Central memory CD8-positive, alpha-beta T cell (primary cell): ENCODE data around the gene GLYATL3.

ENCODE experiments used
- ATAC-seq: fragments of 150-1000 bp; cut with Tn5 transposase; replicated peaks from 2 replicates; pipeline ENCODE4 v1.10.0; 2022; ENCODE audit warnings: mild to moderate bottlenecking, moderate FRiP score, moderate number of reproducible peaks; ENCODE audit not compliant: poor library complexity, severe bottlenecking; ENCODE audit errors: extremely low read depth
- DNase-seq, 2 donors: peaks; one replicate each; pipeline ENCODE4 v3.0.0; 2021; ENCODE audit warnings: low spot score in 2 of 2
- H3K27ac Mint-ChIP-seq: one replicate; pipeline ENCODE4 v1.8.0; 2022; ENCODE audit warnings: low read depth, mild to moderate bottlenecking, moderate library complexity, mixed read lengths
- H3K27me3 Mint-ChIP-seq: one replicate; pipeline ENCODE4 v1.8.0; 2022; ENCODE audit warnings: mixed read lengths
- H3K36me3 Mint-ChIP-seq: one replicate; pipeline ENCODE4 v1.8.0; 2022; ENCODE audit warnings: mild to moderate bottlenecking, moderate library complexity, mixed read lengths; ENCODE audit not compliant: insufficient read depth
- H3K4me1 Mint-ChIP-seq: one replicate; pipeline ENCODE4 v1.8.0; 2022; ENCODE audit warnings: mixed read lengths
- H3K4me3 Mint-ChIP-seq: one replicate; pipeline ENCODE4 v1.8.0; 2022; ENCODE audit warnings: mild to moderate bottlenecking, moderate library complexity, mixed read lengths
- H3K9me3 Mint-ChIP-seq: one replicate; pipeline ENCODE4 v1.8.0; 2022; ENCODE audit warnings: mixed read lengths

GLYATL3 gene

DNA sequence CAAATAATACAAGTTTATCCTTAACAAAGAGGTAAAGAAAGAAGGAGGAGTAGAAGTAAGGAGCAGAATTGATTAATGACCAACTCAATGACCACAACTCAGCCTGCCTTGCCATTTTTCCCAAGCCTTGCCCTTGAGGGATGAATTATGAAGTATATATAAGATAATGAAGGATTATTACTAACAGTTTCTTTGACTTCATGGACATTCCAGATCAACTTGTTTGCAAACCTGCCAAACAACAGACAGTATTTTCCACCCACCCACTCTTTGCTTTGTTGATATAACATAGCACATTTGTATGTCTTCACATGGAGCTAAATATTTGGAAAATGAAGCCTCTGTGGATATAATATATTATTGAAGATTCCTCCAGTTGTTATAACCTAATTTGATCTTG lies 40.9 kb downstream of the GLYATL3 start:
- Mint-ChIP-seq H3K9me3 (no peaks in the 10 kb centered on the region), H3K36me3 (no peaks in the 10 kb centered on the region), H3K27ac (no peak overlapping the region), H3K27me3 (no peaks in the 10 kb centered on the region), H3K4me3 (no peak overlapping the region), H3K4me1 (no peaks in the 10 kb centered on the region)
- no peak for ATAC-seq
- no peak for DNase-seq

- H3K27me3 Mint-ChIP-seq: peaks cover 4% of the 10 kb centered on the region
- H3K27ac Mint-ChIP-seq: no peak overlapping the region
- H3K9me3 Mint-ChIP-seq: no peaks in the 10 kb centered on the region
- DNase-seq: no peak
- H3K36me3 Mint-ChIP-seq: no peaks in the 10 kb centered on the region
- H3K4me3 Mint-ChIP-seq: no peak overlapping the region
- no peak for ATAC-seq
- no peaks in the 10 kb centered on the region for H3K4me1 Mint-ChIP-seq
Measured at GRCh38 chr6:49541210-49541724, 41.5 kb downstream of the GLYATL3 start.

- no peaks in the 10 kb centered on the region for H3K36me3 Mint-ChIP-seq
Measured at GRCh38 chr6:49541936-49542335, 42.2 kb downstream of the GLYATL3 start.

DNA sequence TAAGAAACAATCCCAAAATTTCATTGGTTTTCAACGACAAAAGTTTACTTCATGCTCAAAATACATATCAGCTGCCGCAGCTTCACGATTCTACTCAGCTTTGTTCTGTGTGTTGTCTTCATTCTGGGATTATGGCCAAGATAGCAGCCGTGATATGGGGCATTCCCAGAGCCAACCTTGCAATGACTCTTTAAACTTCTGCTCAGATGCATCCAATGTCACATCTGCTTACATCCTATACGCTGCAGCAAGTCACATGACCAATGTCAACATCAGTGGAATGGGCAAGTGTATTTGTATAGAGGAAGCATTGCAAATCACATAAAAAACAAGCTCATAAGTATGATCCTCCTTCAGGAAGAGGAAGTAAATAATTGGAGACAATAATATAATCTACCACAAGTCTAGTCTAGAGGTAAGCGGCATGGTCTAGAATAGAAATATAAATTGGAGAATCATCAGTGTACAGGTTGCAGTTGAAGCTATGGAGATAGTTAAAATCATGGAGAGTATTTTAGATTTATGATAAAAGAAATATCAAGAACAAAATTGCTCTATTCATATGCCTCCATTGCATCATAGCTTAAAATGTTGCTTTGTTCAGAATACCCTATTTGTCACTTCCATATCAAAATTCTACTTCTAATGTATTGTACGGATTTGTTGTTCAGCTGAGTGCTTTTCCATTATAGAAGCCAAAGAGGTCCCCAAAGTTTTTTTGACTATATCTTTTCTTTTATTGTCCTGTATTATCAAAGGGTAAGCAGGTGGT lies 43.5 kb downstream of the GLYATL3 start:
- Mint-ChIP-seq H3K9me3 (no peaks in the 10 kb centered on the region), H3K4me1 (no peaks in the 10 kb centered on the region), H3K27ac (no peak overlapping the region), H3K4me3 (no peak overlapping the region), H3K36me3 (no peaks in the 10 kb centered on the region), H3K27me3 (peaks cover 20% of the 10 kb centered on the region)
- DNase-seq (no peak), ATAC-seq (no peak)

More at GRCh38 chr6:49541936-49542335, 42.2 kb downstream of the GLYATL3 start:
- no peaks in the 10 kb centered on the region for H3K9me3 Mint-ChIP-seq
- ATAC-seq: no peak
- peaks cover 10% of the 10 kb centered on the region for H3K27me3 Mint-ChIP-seq
- no peak for DNase-seq
- no peaks in the 10 kb centered on the region for H3K4me1 Mint-ChIP-seq
- H3K27ac Mint-ChIP-seq: no peak overlapping the region
- H3K4me3 Mint-ChIP-seq: no peak overlapping the region

- peaks cover 11% of the 10 kb centered on the region for H3K4me1 Mint-ChIP-seq
- no peaks in the 10 kb centered on the region for H3K36me3 Mint-ChIP-seq
- DNase-seq: no peak
- H3K9me3 Mint-ChIP-seq: no peaks in the 10 kb centered on the region
- H3K27ac Mint-ChIP-seq: no peak overlapping the region
- peaks cover 46% of the 10 kb centered on the region for H3K27me3 Mint-ChIP-seq
- H3K4me3 Mint-ChIP-seq: no peak overlapping the region
- no peak for ATAC-seq
Measured at GRCh38 chr6:49546331-49546730, 46.6 kb downstream of the GLYATL3 start.

- no peaks in the 10 kb centered on the region for H3K9me3 Mint-ChIP-seq
- ATAC-seq (no peak), DNase-seq (no peak)
- H3K27ac Mint-ChIP-seq: no peak overlapping the region
- H3K4me3 Mint-ChIP-seq: no peak overlapping the region
- H3K4me1 Mint-ChIP-seq: peaks cover 18% of the 10 kb centered on the region
- no peaks in the 10 kb centered on the region for H3K36me3 Mint-ChIP-seq
- peaks cover 66% of the 10 kb centered on the region for H3K27me3 Mint-ChIP-seq
Measured at GRCh38 chr6:49548613-49549304, 49.0 kb downstream of the GLYATL3 start.

DNA sequence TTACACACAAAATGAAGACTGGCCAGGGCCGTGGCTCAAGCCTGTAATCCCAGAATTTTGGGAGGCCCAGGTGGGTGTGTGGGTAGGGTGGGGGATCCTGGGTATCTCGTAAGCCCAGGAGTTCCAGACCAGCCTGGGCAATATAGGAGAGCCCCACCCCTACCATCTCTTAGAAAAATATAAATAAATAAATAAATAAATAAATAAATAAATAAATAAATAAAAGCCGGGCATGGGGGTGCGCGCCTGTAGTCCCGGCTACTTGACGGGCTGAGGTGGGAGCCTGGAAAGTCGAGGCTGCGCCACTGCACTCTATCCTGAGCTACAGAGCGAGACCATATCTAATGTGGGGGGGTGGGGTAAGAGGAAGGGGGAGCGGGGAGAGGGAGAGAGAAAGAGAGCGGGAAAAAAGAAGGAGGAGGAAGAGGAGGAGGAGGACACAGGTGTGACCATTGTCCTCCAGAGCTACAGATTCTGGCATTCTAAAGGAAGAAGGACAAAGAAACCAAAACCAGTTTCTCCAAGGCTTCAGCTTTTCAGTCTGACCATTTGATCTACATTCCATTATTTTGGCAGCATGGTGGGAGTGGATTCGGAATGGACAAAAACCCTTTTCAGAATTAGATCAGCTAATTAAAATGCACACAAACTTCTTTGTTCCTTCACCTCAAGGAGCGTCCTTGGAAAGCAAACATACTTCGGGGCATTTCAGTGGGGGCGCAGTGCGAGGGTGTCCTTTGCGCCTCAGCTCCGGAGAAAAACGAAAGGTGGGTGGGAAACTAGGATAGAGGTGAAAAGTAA lies 50.2 kb downstream of the GLYATL3 start:
- peaks cover 18% of the 10 kb centered on the region for H3K4me1 Mint-ChIP-seq
- no peaks in the 10 kb centered on the region for H3K36me3 Mint-ChIP-seq
- no peak for DNase-seq
- peaks cover 67% of the 10 kb centered on the region for H3K27me3 Mint-ChIP-seq
- H3K4me3 Mint-ChIP-seq: peak overlapping the region; percentile 64
- no peaks in the 10 kb centered on the region for H3K9me3 Mint-ChIP-seq
- no peak overlapping the region for H3K27ac Mint-ChIP-seq
- ATAC-seq: no peak

DNA sequence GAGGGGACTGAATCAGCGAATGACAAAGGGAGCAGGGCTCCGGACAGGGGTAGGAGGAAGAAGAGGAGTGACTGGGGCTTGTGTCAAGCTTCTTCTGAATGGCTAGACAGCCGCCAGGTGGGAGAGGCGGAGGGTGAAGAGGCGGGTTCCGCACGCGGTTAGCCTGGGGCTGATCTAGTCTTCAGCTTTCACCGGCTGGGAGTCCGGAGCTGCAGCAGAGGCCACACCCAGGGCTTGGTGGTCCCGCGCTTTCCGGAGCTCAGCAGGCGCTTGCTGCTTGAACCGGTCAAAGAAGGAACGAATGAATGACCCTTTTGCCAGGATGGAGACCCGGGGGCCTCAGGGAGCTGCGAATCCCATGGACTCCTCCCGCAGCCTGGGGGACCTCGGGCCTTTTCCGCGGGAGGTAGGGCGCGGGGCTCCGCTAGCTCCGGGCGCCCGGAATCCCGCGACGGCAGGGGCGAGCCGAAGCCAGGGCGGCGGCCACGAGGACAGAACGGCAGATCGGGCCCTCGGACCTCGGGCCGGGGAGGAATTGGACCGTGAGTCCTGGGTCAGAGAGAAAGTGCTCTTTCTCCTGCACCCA lies 50.9 kb downstream of the GLYATL3 start, which contains the start of gene C6orf141:
Gene C6orf141, plus strand, starts transcription at position 177 of the 586 bp plus-strand sequence. Its CDS starts 125 bp downstream, at position 302.
- Mint-ChIP-seq H3K4me1 (peaks cover 18% of the 10 kb centered on the region), H3K27me3 (peaks cover 67% of the 10 kb centered on the region), H3K4me3 (peak within 1 kb of the TSS; percentile 64), H3K27ac (no peak within 1 kb of the TSS), H3K36me3 (no peaks in the 10 kb centered on the region), H3K9me3 (no peaks in the 10 kb centered on the region)
- DNase-seq (no peak), ATAC-seq (no peak)

GRCh38 chr6:49551078-49551865 lies 51.5 kb downstream of the GLYATL3 start:
- peak overlapping the region; percentile 64 for H3K4me3 Mint-ChIP-seq
- DNase-seq: no peak
- H3K27me3 Mint-ChIP-seq: peaks cover 63% of the 10 kb centered on the region
- H3K4me1 Mint-ChIP-seq: peaks cover 18% of the 10 kb centered on the region
- no peaks in the 10 kb centered on the region for H3K36me3 Mint-ChIP-seq
- no peak for ATAC-seq
- H3K9me3 Mint-ChIP-seq: no peaks in the 10 kb centered on the region
- no peak overlapping the region for H3K27ac Mint-ChIP-seq

GRCh38 chr6:49551866-49552129 lies 52.1 kb downstream of the GLYATL3 start:
- Mint-ChIP-seq H3K27me3 (peaks cover 58% of the 10 kb centered on the region), H3K36me3 (no peaks in the 10 kb centered on the region), H3K9me3 (no peaks in the 10 kb centered on the region), H3K27ac (no peak overlapping the region), H3K4me1 (peaks cover 18% of the 10 kb centered on the region), H3K4me3 (peak overlapping the region; percentile 64)
- ATAC-seq (no peak), DNase-seq (no peak)

GRCh38 chr6:49552596-49552995 lies 52.9 kb downstream of the GLYATL3 start:
- Mint-ChIP-seq H3K27ac (no peak overlapping the region), H3K4me3 (no peak overlapping the region), H3K36me3 (no peaks in the 10 kb centered on the region), H3K4me1 (peaks cover 18% of the 10 kb centered on the region), H3K27me3 (peaks cover 50% of the 10 kb centered on the region), H3K9me3 (no peaks in the 10 kb centered on the region)
- ATAC-seq (no peak), DNase-seq (no peak)

DNA sequence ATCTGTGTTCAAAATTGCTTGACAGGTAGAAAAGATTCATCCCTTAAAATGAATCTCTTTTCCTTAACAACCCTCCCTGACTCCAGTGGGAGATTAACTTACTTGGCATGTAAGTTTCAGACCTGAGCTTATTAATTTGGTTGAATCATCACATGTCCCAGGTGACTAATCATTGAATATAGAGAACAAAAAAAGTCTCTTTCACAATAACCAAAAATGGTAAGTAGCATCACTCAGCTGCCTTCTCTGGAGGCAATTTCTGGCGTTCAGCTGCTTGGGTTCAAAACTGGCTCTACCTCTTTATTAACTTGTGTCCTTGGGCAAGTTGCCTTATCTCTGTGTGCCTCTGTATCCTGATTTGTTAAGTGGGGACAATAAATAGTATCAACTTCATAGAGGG lies 53.7 kb downstream of the GLYATL3 start:
- ATAC-seq: no peak
- Mint-ChIP-seq H3K4me1 (peaks cover 18% of the 10 kb centered on the region), H3K36me3 (no peaks in the 10 kb centered on the region), H3K9me3 (no peaks in the 10 kb centered on the region), H3K27me3 (peaks cover 46% of the 10 kb centered on the region), H3K27ac (no peak overlapping the region), H3K4me3 (no peak overlapping the region)
- no peak for DNase-seq
